Measurements from ENCODE around the gene PDPK1.
A peak's percentile ranks its signal among the peaks of the same experiment; 100 is the strongest.
"Not testable (repeated sequence)": the region's sequence is repeated elsewhere in the genome, so short reads cannot be mapped to it uniquely, and the experiment has no call there.

Gene PDPK1

GRCh38 chr16:2595393-2596205 is 57.8 kb downstream of the PDPK1 start:
- no peak for DNase-seq

- no peak for DNase-seq
Observed at GRCh38 chr16:2596747-2597559, 59.1 kb downstream of the PDPK1 start.

- no peak for DNase-seq
Observed at GRCh38 chr16:2597560-2597902, 59.7 kb downstream of the PDPK1 start.

GRCh38 chr16:2598133-2598641 is 60.4 kb downstream of the PDPK1 start:
- peak; percentile 47 for DNase-seq

- peak; percentile 50 for DNase-seq
Observed at GRCh38 chr16:2598723-2599122, 60.9 kb downstream of the PDPK1 start.

GRCh38 chr16:2599165-2599564 is 61.3 kb downstream of the PDPK1 start:
- DNase-seq = not testable (repeated sequence)

GRCh38 chr16:2599785-2600184 is 62.0 kb downstream of the PDPK1 start:
- not testable (repeated sequence) for DNase-seq

GRCh38 chr16:2601301-2602025 is 63.6 kb downstream of the PDPK1 start:
- DNase-seq = not testable (repeated sequence)

- DNase-seq = not testable (repeated sequence)
Observed at GRCh38 chr16:2602175-2602574, 64.4 kb downstream of the PDPK1 start.

- peak; percentile 94 for DNase-seq
Observed at GRCh38 chr16:2603165-2604015, 65.6 kb downstream of the PDPK1 start.

GRCh38 chr16:2604016-2604369 is 66.2 kb downstream of the PDPK1 start:
- not testable (repeated sequence) for DNase-seq

- DNase-seq = not testable (repeated sequence)
Observed at GRCh38 chr16:2606820-2607219, 69.0 kb downstream of the PDPK1 start.

GRCh38 chr16:2609345-2609744 is 71.5 kb downstream of the PDPK1 start:
- DNase-seq = not testable (repeated sequence)

GRCh38 chr16:2609827-2610470 is 72.1 kb downstream of the PDPK1 start:
- DNase-seq = no peak

GRCh38 chr16:2610781-2611498 is 73.1 kb downstream of the PDPK1 start:
- DNase-seq = no peak

GRCh38 chr16:2611499-2611862 is 73.7 kb downstream of the PDPK1 start:
- DNase-seq = no peak

GRCh38 chr16:2611877-2612276 is 74.1 kb downstream of the PDPK1 start:
- not testable (repeated sequence) for DNase-seq

- DNase-seq = not testable (repeated sequence)
Observed at GRCh38 chr16:2613251-2613650, 75.4 kb downstream of the PDPK1 start.

GRCh38 chr16:2614761-2615191 is 77.0 kb downstream of the PDPK1 start:
- no peak for DNase-seq

- DNase-seq = not testable (repeated sequence)
Observed at GRCh38 chr16:2618964-2619363, 81.1 kb downstream of the PDPK1 start.

- not testable (repeated sequence) for DNase-seq
Observed at GRCh38 chr16:2619628-2620027, 81.8 kb downstream of the PDPK1 start.

All from activated CD8-positive, alpha-beta memory T cell treated with anti-CD3 and anti-CD28 coated beads, Interleukin-2, amount 50 U/mL, for 48 hours (primary cell).